Panc1 (cell line): ENCODE measurements around the gene ZBTB45. TPM values are rescaled to one million over a fixed set of nuclear protein-coding genes. Genes with fewer than 3 reads are reported as not detected.
"Not testable (repeated sequence)": the region's sequence is repeated elsewhere in the genome, so short reads cannot be mapped to it uniquely, and the experiment has no call there.

ENCODE experiments used
- ATAC-seq: fragments of 200-7000 bp; cut with Tn5 transposase; 2 replicates; pipeline ENCODE4 v1.9.1; 2020; ENCODE audit warnings: mild to moderate bottlenecking, moderate library complexity
- BruUV-seq: library from RNA; stranded (reverse); fragments of 400-500 nt; replicated peaks from 2 replicates; lab custom pipeline; 2021; lab: Mats Ljungman, UMichigan
- CTCF ChIA-PET: fragments of 300-600 bp; sonication (Branson Sonifier 250); formaldehyde crosslinking; loops from one replicate; lab custom pipeline; 2022; ENCODE audit warnings: antibody characterized with exemption; lab: Charles Lee
- POLR2A ChIA-PET: fragments of 300-600 bp; sonication (Branson Sonifier 250); formaldehyde crosslinking; loops from one replicate; lab custom pipeline; 2022; ENCODE audit warnings: antibody characterized with exemption; lab: Charles Lee
- DNase-seq: peaks from one replicate; pipeline ENCODE4 v3.0.0-alpha.2; 2010; ENCODE audit warnings: low read depth, low spot score
- H3K27ac ChIP-seq: 2 replicates; pipeline ENCODE4 v1.5.1; 2011; ENCODE audit warnings: mild to moderate bottlenecking, low read length, inconsistent platforms
- H3K27me3 ChIP-seq: fragments of 200-500 bp; sonication (Bioruptor generic); 2 replicates; pipeline ENCODE4 v1.6.0; 2014; ENCODE audit warnings: low read length, inconsistent platforms; ENCODE audit not compliant: control insufficient read depth, insufficient read depth
- H3K36me3 ChIP-seq: fragments of 200-500 bp; sonication (Bioruptor generic); 2 replicates; pipeline ENCODE4 v1.5.1; 2014; ENCODE audit warnings: inconsistent platforms, mild to moderate bottlenecking, low read length, moderate library complexity; ENCODE audit not compliant: control insufficient read depth, insufficient read depth
- H3K4me1 ChIP-seq: 2 replicates; pipeline ENCODE4 v1.5.1; 2011; ENCODE audit warnings: inconsistent platforms, mild to moderate bottlenecking, low read length, moderate library complexity; ENCODE audit not compliant: control insufficient read depth, insufficient read depth
- H3K4me3 ChIP-seq, 2 experiments: 2 replicates each; pipeline ENCODE4 v1.5.1; 2011 to 2012; ENCODE audit warnings: low read depth in 2 of 2, low read length in 2 of 2, mild to moderate bottlenecking in 2 of 2, inconsistent platforms in 1 of 2, moderate library complexity in 1 of 2
- H3K9me3 ChIP-seq: fragments of 200-500 bp; sonication (Bioruptor generic); 2 replicates; pipeline ENCODE4 v1.5.1; 2014; ENCODE audit warnings: low read depth, mild to moderate bottlenecking, inconsistent platforms, low read length, moderate library complexity; ENCODE audit not compliant: control insufficient read depth, insufficient read depth
- POLR2AphosphoS5 ChIP-seq: IDR thresholded peaks from 2 replicates; pipeline ENCODE4 v1.6.1; 2012; ENCODE audit warnings: mild to moderate bottlenecking, low read depth, low read length, moderate library complexity
- REST ChIP-seq, 2 experiments: IDR thresholded peaks; 2 replicates each; pipeline ENCODE4 v1.6.1; 2011 to 2012; ENCODE audit warnings: low read depth in 2 of 2, control low read depth in 1 of 2, low read length in 1 of 2, mild to moderate bottlenecking in 1 of 2, moderate library complexity in 1 of 2; ENCODE audit not compliant: insufficient read depth in 1 of 2
- SIN3A ChIP-seq: IDR thresholded peaks from 2 replicates; pipeline ENCODE4 v1.6.1; 2012; ENCODE audit warnings: low read depth, mild to moderate bottlenecking, low read length, moderate library complexity, borderline replicate concordance; ENCODE audit not compliant: insufficient read depth
- TCF7L2 ChIP-seq: IDR thresholded peaks from 2 replicates; pipeline ENCODE4 v1.6.1; 2011; ENCODE audit warnings: mild to moderate bottlenecking, low read depth, low read length, inconsistent platforms
- in situ Hi-C: cut with HindIII; loops from 2 replicates; pipeline ENCODE4 v1.10.0; 2016; ENCODE audit warnings: low sequenced_read_pairs, low pct_unique_long_range_greater_than_20kb
- intact Hi-C: fragments of 100-400 bp; cut with micrococcal nuclease; formaldehyde crosslinking; loops from one replicate; pipeline ENCODE4 v1.10.0; 2022; ENCODE audit not compliant: unreplicated experiment
- total RNA-seq: library from RNA; stranded (reverse); gene quantifications from one replicate; pipeline ENCODE4 v1.2.1, GENCODE V29; 2021; ENCODE audit not compliant: unreplicated experiment
- TF ChIP-seq, protein P1 (sequence below): fragments of 450-650 bp; IDR thresholded peaks from 2 replicates; pipeline ENCODE4 v1.5.1; 2017; ENCODE audit warnings: mild to moderate bottlenecking

ZBTB45 gene
- total RNA-seq, 1 experiment from 2014 or later, result 24.7 TPM

GRCh38 chr19:58470837-58471543 lies 48.6 kb downstream of the ZBTB45 start:
- CTCF ChIA-PET, BruUV-seq, ATAC-seq, DNase-seq, POLR2A ChIA-PET, H3K9me3 ChIP-seq, H3K4me3 ChIP-seq, in situ Hi-C loops, H3K36me3 ChIP-seq, intact Hi-C loops, H3K27ac ChIP-seq, H3K27me3 ChIP-seq: not testable (repeated sequence)
- peaks cover 12% of the 10 kb centered on the region for H3K4me1 ChIP-seq

- ChIA-PET POLR2A (interaction anchor here (0.5 kb wide), 1 partner anchor 58 kb away, joined by 3 read pairs; no protein-coding TSS in a partner anchor), CTCF (no interaction called here)
- no peak overlapping the region for H3K4me3 ChIP-seq
- no peaks in the 10 kb centered on the region for H3K27me3 ChIP-seq
- BruUV-seq, result no TSS peak
- H3K4me1 ChIP-seq, result peaks cover 3% of the 10 kb centered on the region; the same call in 1 of the 2 replicates
- no peaks in the 10 kb centered on the region for H3K36me3 ChIP-seq
- DNase-seq (no peak), ATAC-seq (no peak)
- TF ChIP-seq REST (IDR thresholded peaks at IDR 0.05; ENCODE audit: insufficient read depth in 1 of 2, low read depth in 2 of 2, low read length in 1 of 2), result no peak
- TF ChIP-seq SIN3A, result no peak
- TF ChIP-seq, protein P1, sequence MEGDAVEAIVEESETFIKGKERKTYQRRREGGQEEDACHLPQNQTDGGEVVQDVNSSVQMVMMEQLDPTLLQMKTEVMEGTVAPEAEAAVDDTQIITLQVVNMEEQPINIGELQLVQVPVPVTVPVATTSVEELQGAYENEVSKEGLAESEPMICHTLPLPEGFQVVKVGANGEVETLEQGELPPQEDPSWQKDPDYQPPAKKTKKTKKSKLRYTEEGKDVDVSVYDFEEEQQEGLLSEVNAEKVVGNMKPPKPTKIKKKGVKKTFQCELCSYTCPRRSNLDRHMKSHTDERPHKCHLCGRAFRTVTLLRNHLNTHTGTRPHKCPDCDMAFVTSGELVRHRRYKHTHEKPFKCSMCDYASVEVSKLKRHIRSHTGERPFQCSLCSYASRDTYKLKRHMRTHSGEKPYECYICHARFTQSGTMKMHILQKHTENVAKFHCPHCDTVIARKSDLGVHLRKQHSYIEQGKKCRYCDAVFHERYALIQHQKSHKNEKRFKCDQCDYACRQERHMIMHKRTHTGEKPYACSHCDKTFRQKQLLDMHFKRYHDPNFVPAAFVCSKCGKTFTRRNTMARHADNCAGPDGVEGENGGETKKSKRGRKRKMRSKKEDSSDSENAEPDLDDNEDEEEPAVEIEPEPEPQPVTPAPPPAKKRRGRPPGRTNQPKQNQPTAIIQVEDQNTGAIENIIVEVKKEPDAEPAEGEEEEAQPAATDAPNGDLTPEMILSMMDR, result no peak
- no peak for TF ChIP-seq POLR2AphosphoS5
- TF ChIP-seq TCF7L2, result no peak
- intact Hi-C loops (no loop called here), in situ Hi-C loops (no loop called here)
- H3K9me3 ChIP-seq, result no peaks in the 10 kb centered on the region
- no peak overlapping the region for H3K27ac ChIP-seq
Measured at GRCh38 chr19:58469241-58470013, 50.2 kb downstream of the ZBTB45 start.
